ENCODE measurements around the gene GNLY.

Gene GNLY

DNA sequence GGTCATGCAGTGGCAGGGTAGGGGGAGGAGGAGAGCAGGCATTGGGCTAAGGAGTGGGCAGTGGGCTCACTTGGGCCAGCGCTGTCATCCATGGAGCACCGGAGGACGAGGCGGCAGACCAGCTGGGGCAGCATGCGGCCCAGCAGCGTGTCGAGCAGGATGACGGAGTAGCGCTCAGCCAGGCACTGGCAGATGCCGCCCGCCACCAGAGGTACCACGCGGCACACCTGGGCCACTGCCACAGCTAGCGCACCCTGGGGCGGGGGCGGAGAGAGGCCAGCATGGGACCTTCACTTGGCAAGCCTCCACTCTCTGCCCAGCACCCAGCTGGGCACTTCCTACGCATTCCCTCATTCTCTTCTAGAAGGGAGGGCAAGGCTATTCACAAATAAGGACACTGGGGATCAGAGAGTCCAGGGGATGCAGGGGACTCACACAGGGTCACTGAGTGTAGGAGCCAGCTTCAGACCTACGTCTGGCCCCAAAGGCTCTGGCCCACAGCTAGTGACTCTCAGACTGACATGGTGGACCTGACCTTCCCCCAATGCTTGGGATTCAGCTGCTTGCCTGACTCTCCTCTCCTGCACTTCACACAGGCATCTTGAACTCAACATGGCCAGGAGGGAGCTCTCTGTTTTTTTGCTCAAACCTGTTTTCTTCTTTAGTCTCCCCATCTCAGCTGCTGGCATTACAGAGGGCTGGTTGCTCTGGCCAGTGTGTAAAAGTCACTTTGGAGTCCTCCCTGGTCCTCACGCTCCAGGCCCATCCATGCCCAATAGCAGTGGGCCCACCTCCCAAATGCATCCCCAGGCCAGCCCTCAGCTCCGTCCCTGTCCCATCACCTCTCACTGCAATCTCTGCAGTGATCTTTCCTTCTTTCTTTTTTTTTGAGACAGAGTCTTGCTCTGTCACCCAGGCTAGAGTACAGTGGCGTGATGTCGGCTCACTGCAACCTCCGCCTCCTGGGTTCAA, 30.3 kb upstream of the GNLY start:
- no peak for ATAC-seq

DNA sequence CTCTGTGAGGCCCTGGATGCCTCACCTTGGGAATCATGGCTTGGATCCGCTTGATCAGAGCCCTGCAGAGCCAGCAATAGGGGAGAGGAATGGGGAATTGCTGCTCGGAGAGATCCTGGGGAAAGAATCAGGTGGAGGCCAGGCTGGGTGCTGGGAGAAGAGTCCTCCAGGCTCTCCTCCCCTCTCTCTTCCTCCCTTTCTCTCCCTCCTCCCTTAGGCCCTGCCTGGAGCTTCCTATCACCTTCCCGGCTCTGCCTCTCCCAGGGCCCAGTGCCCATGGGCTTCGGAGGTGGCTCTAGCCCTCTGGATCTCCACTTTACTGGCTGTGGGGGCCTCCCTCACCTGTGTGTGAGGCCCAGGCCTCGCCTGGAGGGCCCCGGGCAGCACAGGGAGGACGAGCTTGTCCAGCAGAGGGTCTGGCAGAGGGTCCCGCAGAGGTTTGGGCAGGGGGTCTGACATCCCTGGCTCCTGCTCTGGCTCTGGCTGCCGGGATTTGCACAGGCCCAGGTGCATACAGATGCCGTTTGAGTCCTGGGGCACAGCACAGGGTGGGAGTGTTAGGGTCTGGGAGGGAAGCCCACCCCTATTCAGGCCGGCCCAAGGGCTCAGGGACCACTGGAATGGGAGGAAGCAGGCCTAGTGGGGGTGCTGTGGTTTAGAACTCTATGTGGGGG, 28.8 kb upstream of the GNLY start:
- TF ChIP-seq TOX (CRISPR knock-in tag; IDR thresholded peaks at IDR 0.05; ENCODE audit: borderline replicate concordance) (no peak), ZC3H10 (CRISPR knock-in tag; IDR thresholded peaks at IDR 0.05) (no peak), ZNF8 (CRISPR knock-in tag; IDR thresholded peaks at IDR 0.05) (no peak), PPARA (CRISPR knock-in tag; IDR thresholded peaks at IDR 0.05; ENCODE audit: borderline replicate concordance) (no peak), ESRRG (CRISPR knock-in tag; IDR thresholded peaks at IDR 0.05) (no peak)
- no peak for ATAC-seq

More for the DNA sequence above, 30.3 kb upstream of the GNLY start:
- TF ChIP-seq TOX (CRISPR knock-in tag; IDR thresholded peaks at IDR 0.05; ENCODE audit: borderline replicate concordance) (no peak), ZNF8 (CRISPR knock-in tag; IDR thresholded peaks at IDR 0.05) (no peak), ZNF70 (CRISPR knock-in tag; IDR thresholded peaks at IDR 0.05) (no peak)

DNA sequence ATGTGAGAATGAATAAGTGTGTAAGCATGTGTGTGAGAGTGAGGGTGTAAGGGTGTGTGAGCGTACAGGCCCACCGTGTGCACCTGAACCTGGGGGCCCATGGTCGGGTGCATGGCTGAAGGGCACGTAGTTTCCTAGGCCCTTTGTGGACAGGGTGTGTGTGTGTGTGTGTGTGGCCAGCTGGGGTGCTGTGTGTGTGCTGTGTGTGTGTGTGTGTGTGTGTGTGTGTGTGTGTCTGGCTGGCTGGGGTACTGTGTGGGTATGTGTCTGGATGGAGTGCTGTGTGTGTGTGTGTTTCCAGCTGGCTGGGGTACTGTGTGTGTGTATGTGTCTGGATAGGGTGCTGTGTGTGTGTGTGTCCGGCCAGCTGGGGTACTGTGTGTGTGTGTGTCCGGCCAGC, 28.1 kb upstream of the GNLY start:
- TF ChIP-seq, protein P1, sequence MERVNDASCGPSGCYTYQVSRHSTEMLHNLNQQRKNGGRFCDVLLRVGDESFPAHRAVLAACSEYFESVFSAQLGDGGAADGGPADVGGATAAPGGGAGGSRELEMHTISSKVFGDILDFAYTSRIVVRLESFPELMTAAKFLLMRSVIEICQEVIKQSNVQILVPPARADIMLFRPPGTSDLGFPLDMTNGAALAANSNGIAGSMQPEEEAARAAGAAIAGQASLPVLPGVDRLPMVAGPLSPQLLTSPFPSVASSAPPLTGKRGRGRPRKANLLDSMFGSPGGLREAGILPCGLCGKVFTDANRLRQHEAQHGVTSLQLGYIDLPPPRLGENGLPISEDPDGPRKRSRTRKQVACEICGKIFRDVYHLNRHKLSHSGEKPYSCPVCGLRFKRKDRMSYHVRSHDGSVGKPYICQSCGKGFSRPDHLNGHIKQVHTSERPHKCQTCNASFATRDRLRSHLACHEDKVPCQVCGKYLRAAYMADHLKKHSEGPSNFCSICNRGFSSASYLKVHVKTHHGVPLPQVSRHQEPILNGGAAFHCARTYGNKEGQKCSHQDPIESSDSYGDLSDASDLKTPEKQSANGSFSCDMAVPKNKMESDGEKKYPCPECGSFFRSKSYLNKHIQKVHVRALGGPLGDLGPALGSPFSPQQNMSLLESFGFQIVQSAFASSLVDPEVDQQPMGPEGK (CRISPR knock-in tag; IDR thresholded peaks at IDR 0.05; ENCODE audit: borderline replicate concordance), result no peak
- no peak for ATAC-seq

DNA sequence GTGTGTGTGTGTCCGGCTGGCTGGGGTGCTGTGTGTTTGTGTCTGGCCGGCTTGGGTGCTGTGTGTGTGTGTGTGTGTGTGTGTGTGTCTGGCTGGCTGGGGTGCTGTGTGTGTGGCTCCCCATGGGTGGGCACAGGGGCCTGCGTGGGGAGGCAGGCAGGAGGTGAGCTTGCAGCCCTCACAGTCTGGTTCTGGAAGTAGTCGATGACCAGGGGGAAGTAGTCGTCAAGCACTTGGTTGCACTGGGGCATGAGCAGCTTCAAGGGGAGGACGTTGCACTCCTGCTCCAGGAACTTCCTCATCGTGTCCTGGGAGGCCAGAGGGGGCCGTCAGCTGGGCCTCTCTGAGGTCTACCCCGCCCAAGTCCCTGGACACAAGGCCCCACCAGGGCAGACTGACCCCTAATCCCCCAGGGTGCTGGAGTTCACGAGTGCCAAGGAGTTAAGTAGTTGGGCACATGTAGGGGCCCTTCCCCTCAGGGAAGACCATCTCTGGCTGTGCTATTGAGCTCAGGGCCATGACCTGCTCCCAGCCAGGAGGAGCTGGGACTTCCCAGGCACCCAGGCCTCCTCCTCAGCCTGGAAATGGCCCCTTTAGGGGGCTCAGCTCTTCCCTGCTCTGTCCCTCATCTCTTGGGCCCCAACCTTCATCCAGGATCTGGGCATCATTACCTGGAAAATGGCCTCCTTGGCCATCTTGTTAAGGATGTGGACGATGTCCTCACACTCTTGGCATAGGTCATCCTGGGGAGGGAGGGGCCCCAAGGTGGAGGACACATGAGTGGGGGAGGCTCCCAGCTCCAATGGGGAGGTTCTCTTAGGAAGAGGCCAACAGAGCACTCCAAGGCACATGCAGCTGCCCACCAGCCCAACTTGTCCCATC, 27.5 kb upstream of the GNLY start:
- no peak for ATAC-seq
- no peak for TF ChIP-seq CSDC2 (CRISPR knock-in tag; IDR thresholded peaks at IDR 0.05)
- TF ChIP-seq, protein P1 (CRISPR knock-in tag; IDR thresholded peaks at IDR 0.05; ENCODE audit: borderline replicate concordance), result no peak

DNA sequence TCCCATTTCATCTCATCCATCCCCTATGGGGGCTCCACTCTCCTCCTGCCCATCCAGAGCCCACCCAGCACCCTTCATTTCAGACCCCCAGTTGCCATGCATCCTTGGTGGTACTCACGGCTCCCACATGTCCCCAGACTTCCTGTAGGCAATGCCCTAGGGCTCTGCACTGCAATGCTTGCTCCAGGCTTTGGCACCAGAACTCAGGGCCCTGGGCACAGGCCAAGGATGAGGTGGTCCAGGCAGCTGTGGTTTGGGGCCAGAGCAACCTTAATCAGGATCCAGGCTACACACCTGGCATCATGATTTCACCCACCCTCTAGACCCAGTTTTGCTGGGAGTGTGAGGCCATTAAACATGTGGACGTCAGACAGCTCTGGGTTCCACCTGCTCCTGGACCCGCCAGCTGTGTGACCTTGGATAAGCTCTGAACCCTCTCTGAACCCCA, 26.6 kb upstream of the GNLY start:
- ATAC-seq, result no peak
- no peak for TF ChIP-seq OSR1 (CRISPR knock-in tag; IDR thresholded peaks at IDR 0.05)
- no peak for TF ChIP-seq ZC3H10 (CRISPR knock-in tag; IDR thresholded peaks at IDR 0.05)
- no peak for TF ChIP-seq ARNTL (CRISPR knock-in tag; IDR thresholded peaks at IDR 0.05; ENCODE audit: borderline replicate concordance, low read depth)
- no peak for TF ChIP-seq ISL1 (CRISPR knock-in tag; IDR thresholded peaks at IDR 0.05)
- TF ChIP-seq, protein P2, sequence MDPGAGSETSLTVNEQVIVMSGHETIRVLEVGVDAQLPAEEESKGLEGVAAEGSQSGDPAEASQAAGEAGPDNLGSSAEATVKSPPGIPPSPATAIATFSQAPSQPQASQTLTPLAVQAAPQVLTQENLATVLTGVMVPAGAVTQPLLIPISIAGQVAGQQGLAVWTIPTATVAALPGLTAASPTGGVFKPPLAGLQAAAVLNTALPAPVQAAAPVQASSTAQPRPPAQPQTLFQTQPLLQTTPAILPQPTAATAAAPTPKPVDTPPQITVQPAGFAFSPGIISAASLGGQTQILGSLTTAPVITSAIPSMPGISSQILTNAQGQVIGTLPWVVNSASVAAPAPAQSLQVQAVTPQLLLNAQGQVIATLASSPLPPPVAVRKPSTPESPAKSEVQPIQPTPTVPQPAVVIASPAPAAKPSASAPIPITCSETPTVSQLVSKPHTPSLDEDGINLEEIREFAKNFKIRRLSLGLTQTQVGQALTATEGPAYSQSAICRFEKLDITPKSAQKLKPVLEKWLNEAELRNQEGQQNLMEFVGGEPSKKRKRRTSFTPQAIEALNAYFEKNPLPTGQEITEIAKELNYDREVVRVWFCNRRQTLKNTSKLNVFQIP (CRISPR knock-in tag; IDR thresholded peaks at IDR 0.05; ENCODE audit: borderline replicate concordance, low read depth), result no peak
- no peak for TF ChIP-seq TOX (CRISPR knock-in tag; IDR thresholded peaks at IDR 0.05; ENCODE audit: borderline replicate concordance)
- no peak for TF ChIP-seq ZFP30 (CRISPR knock-in tag; IDR thresholded peaks at IDR 0.05)
- TF ChIP-seq ZNF8 (CRISPR knock-in tag; IDR thresholded peaks at IDR 0.05), result no peak
- TF ChIP-seq, protein P3, sequence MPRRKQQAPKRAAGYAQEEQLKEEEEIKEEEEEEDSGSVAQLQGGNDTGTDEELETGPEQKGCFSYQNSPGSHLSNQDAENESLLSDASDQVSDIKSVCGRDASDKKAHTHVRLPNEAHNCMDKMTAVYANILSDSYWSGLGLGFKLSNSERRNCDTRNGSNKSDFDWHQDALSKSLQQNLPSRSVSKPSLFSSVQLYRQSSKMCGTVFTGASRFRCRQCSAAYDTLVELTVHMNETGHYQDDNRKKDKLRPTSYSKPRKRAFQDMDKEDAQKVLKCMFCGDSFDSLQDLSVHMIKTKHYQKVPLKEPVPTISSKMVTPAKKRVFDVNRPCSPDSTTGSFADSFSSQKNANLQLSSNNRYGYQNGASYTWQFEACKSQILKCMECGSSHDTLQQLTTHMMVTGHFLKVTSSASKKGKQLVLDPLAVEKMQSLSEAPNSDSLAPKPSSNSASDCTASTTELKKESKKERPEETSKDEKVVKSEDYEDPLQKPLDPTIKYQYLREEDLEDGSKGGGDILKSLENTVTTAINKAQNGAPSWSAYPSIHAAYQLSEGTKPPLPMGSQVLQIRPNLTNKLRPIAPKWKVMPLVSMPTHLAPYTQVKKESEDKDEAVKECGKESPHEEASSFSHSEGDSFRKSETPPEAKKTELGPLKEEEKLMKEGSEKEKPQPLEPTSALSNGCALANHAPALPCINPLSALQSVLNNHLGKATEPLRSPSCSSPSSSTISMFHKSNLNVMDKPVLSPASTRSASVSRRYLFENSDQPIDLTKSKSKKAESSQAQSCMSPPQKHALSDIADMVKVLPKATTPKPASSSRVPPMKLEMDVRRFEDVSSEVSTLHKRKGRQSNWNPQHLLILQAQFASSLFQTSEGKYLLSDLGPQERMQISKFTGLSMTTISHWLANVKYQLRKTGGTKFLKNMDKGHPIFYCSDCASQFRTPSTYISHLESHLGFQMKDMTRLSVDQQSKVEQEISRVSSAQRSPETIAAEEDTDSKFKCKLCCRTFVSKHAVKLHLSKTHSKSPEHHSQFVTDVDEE (CRISPR knock-in tag; IDR thresholded peaks at IDR 0.05), result no peak
- no peak for TF ChIP-seq PPARA (CRISPR knock-in tag; IDR thresholded peaks at IDR 0.05; ENCODE audit: borderline replicate concordance)
- no peak for TF ChIP-seq GLIS3 (CRISPR knock-in tag; IDR thresholded peaks at IDR 0.05)
- TF ChIP-seq ZNF565 (CRISPR knock-in tag; conservative IDR thresholded peaks at IDR 0.05; ENCODE audit: low read depth), result no peak

Data from SK-N-SH treated with all-trans-retinoic acid at 6 μM for 48 hours (cell line).